Left renal pelvis (tissue), 4 donors: ENCODE results near the gene ZNF709. TPM values are rescaled to one million over a fixed set of nuclear protein-coding genes. Genes with fewer than 3 reads are reported as not detected.
"Not testable (repeated sequence)": the region's sequence is repeated elsewhere in the genome, so short reads cannot be mapped to it uniquely, and the experiment has no call there.

Source experiments
- DNase-seq, 4 donors: peaks; one replicate each; pipeline ENCODE4 v3.0.0-alpha.2; 2013; ENCODE audit warnings: low read depth in 4 of 4, low spot score in 3 of 4
- polyA plus RNA-seq, 4 donors: library from polyadenylated mRNA; unstranded; fragments of 120-200 nt; gene quantifications; one replicate each; pipeline ENCODE4 v1.2.1, GENCODE V29; 2013; ENCODE audit not compliant: insufficient read length in 4 of 4

The ZNF709 gene
- polyA plus RNA-seq = 1 to 10 TPM; 5.7 to 9.4 (median 8.7) TPM

GRCh38 chr19:12484371-12485051, at the start of gene ZNF709:
Gene ZNF709, minus strand, starts transcription at chr19:12484816. Its CDS starts 159 bp downstream, at chr19:12484657.
- peak; percentile 87 to 92 (median 91) for DNase-seq

- DNase-seq = no peak
Observed at GRCh38 chr19:12527034-12527836, 42.6 kb upstream of the ZNF709 start.

- no peak for DNase-seq
Observed at GRCh38 chr19:12526542-12526941, 41.9 kb upstream of the ZNF709 start.

GRCh38 chr19:12521996-12522395, 37.4 kb upstream of the ZNF709 start:
- DNase-seq = no peak

- DNase-seq = peak in 1 of 4 donors; percentile 12
Observed at GRCh38 chr19:12513531-12514061, 29.0 kb upstream of the ZNF709 start.

GRCh38 chr19:12497032-12497431, 12.4 kb upstream of the ZNF709 start:
- DNase-seq = no peak

- no peak for DNase-seq
Observed at GRCh38 chr19:12496480-12496879, 11.9 kb upstream of the ZNF709 start.

GRCh38 chr19:12495002-12495802, 10.6 kb upstream of the ZNF709 start:
- DNase-seq = peak; percentile 88 to 95 (median 93)

GRCh38 chr19:12494260-12494860, 9.7 kb upstream of the ZNF709 start:
- DNase-seq = no peak

- not testable (repeated sequence) for DNase-seq
Observed at GRCh38 chr19:12486265-12486783, 1.7 kb upstream of the ZNF709 start.

GRCh38 chr19:12485571-12485970, 955 bp upstream of the ZNF709 start:
- no peak for DNase-seq

- DNase-seq = no peak
Observed at GRCh38 chr19:12485052-12485416, 418 bp upstream of the ZNF709 start.

- no peak for DNase-seq
Observed at GRCh38 chr19:12484011-12484370, 625 bp downstream of the ZNF709 start.

- DNase-seq = no peak
Observed at GRCh38 chr19:12482509-12482886, 2.1 kb downstream of the ZNF709 start.

- no peak for DNase-seq
Observed at GRCh38 chr19:12481781-12482508, 2.7 kb downstream of the ZNF709 start.

- DNase-seq = no peak
Observed at GRCh38 chr19:12478234-12478941, 6.2 kb downstream of the ZNF709 start.

- not testable (repeated sequence) for DNase-seq
Observed at GRCh38 chr19:12467651-12468050, 17.0 kb downstream of the ZNF709 start.

- no peak for DNase-seq
Observed at GRCh38 chr19:12465211-12465610, 19.4 kb downstream of the ZNF709 start.

GRCh38 chr19:12464769-12465168, 19.8 kb downstream of the ZNF709 start:
- no peak for DNase-seq
